Pulmonary artery endothelial cell (primary cell): ENCODE measurements around the gene TEX35. TPM values are rescaled to one million over a fixed set of nuclear protein-coding genes. Genes with fewer than 3 reads are reported as not detected.
"Not testable (repeated sequence)": the region's sequence is repeated elsewhere in the genome, so short reads cannot be mapped to it uniquely, and the experiment has no call there.

ENCODE experiments used
- DNase-seq: peaks from one replicate; pipeline ENCODE4 v3.0.0-alpha.2; 2011; ENCODE audit warnings: low read depth, low spot score
- total RNA-seq: library from RNA; depleted of rRNA; stranded (reverse); fragments of >200 nt; gene quantifications from 2 replicates; pipeline ENCODE4 v1.2.3, GENCODE V29; 2014

Gene TEX35
- total RNA-seq, 1 donor from 2014 or later, result not detected

- no peak for DNase-seq
Observed at GRCh38 chr1:178494569-178494971, 18.3 kb upstream of the TEX35 start.

GRCh38 chr1:178495158-178495557 lies 17.8 kb upstream of the TEX35 start:
- no peak for DNase-seq

GRCh38 chr1:178495741-178496409 lies 17.0 kb upstream of the TEX35 start:
- DNase-seq, result no peak

DNA sequence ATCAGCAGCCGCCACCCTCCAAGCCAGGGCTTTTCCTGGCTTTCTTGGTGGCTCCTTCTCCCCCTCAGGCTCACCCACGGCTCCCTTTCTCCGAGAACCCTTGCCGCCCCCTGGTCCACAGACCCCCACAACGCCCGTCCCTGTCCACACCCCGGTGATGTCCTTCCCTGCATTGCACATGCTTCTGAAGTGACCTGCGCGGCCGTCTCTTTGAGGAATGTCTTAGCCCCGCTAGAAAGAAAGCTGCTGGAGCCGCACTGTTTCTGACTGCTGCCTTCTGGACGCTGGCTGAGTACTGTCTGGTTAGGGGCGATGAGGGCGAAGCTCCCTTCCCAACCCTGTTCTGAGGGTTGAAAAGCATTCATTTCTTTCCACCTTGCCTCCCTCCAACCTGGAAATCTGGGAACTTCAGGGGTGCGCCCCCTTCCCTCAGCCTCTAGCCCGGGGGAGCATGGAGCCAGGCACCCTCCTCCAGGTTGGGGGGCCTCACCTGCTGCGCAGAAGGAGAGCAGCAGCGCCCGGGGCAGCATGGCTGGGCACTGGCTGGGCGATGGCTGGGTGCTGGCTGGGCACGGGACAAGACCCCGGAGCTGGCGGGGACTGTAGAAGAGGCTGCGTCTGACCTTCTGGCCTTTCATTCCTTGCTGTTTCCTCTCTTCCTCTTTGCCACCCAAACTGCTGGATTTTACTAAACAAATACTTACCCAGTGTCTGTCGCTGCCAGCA lies 16.3 kb upstream of the TEX35 start, which contains the start of gene CLEC20A:
Gene CLEC20A, minus strand, starts transcription at position 555 of the 726 bp plus-strand sequence. Its CDS starts 25 bp downstream, at position 530.
- DNase-seq, result no peak

DNA sequence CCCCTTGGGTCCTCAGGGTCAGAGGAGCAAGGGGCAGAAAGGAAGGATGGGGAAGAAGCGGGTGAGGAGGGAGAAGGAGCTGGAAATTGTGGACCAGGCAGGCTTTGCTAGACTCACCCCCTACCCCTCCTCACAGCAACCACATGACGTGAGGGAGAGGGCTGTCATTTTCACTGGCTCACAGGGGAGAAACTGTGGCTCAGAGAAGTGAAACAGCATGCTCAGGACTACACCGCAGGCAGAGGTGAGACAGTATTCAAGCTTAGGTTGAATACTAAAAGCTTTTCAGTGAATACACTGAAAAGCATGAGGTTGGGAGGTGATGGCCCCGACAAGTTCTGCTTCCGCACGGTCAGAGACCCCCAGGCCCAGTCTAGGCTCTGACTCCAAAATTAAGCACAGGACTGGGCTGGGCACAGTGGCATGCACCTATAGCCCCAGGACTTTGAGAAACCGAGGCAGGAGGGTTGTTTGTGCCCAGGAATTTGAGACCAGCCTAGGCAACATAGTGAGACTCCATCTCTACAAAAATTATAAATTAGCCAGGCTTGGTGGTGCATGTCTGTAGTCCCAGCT lies 14.9 kb upstream of the TEX35 start:
- DNase-seq, result no peak

- DNase-seq, result no peak
Observed at GRCh38 chr1:178498896-178499675, 13.8 kb upstream of the TEX35 start.

GRCh38 chr1:178500091-178500770 lies 12.7 kb upstream of the TEX35 start:
- DNase-seq, result no peak

- no peak for DNase-seq
Observed at GRCh38 chr1:178500936-178501554, 11.9 kb upstream of the TEX35 start.

- no peak for DNase-seq
Observed at GRCh38 chr1:178501705-178502329, 11.1 kb upstream of the TEX35 start.

DNA sequence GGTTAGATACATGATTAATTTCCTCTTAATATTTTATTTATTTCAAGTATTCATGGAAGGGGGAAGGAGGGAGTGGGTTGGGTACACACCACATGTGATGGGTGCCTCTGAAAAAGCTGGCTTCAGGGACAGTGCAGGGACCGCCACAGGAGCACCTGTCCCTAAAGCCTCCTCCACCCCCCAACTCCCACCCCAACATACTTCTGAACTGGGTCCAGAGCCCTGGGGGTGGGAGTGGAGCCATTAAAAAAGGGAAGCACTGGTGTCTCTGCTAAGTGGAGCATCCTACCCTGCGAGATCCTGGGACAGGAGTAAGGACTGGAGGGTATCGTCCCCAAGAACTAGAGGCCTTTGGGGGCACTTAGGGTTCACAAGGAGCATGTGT lies 10.6 kb upstream of the TEX35 start:
- DNase-seq, result no peak

GRCh38 chr1:178502856-178503255 lies 10.1 kb upstream of the TEX35 start:
- DNase-seq, result no peak

DNA sequence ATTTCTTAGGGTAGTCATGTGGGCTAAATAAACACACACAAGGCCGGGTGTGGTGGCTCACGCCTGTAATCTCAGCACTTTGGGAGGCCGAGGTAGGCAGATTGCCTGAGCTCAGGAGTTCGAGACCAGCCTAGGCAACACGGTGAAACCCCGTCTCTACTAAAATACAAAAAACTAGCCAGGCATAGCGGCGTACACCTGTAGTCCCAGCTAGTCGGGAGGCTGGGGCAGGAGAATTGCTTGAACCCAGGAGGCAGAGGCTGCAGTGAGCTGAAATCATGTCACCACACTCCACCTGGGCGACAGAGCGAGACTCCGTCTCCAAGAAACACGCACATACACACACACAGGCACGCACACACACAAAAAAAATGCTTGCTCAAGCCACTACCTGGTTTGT lies 9.6 kb upstream of the TEX35 start:
- not testable (repeated sequence) for DNase-seq

GRCh38 chr1:178503849-178504248 lies 9.1 kb upstream of the TEX35 start:
- no peak for DNase-seq

GRCh38 chr1:178504286-178504685 lies 8.6 kb upstream of the TEX35 start:
- no peak for DNase-seq

GRCh38 chr1:178506177-178506576 lies 6.7 kb upstream of the TEX35 start:
- DNase-seq, result no peak

GRCh38 chr1:178506669-178507068 lies 6.2 kb upstream of the TEX35 start:
- no peak for DNase-seq

DNA sequence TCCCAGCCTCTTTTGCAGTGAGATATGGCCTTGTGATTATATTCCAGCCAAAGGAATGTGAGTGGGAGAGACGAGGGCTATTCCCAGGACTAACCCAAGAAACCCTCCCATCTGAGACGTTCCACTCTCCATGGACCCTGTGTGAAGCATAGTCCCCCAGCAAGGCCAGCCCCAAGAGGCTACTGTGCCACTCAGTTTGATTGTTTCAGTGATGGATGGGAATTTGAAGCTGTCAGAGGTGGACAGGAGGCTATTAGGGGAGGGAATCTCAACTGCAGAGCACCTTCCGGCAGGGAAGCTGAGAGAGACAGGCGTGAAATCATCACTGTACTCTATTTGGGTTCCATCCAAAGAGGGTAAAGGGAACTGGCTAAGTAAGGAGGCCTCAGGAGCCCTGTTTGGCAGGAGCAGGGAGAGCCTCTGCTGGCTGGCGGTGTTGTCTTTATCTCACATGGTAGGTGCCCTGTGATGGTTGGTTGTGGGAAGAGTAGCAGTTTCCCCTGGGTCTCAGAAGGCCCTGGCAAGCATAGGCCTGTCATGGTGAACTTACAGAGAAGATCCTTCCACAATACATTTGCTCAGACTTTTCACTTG lies 3.4 kb upstream of the TEX35 start:
- DNase-seq, result no peak

DNA sequence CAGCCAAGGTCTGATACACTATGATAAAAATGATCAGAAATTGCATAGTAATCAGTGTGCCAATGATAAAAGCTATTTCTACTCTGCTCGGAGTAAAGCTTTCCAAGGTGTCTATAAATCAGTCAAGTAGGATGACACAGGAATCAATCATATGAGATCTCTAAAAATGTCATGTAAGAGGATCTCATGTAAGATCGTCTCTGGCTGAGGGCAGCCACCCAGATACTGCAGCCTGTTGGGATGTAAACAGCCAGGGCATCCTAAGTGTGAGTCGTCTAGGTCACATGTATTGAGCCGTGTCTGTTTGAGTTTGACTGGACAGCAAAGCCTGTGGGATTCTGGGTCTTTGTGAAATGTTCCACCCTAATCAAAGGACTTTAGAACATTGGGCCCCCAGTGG lies 2.8 kb upstream of the TEX35 start:
- DNase-seq, result no peak

GRCh38 chr1:178513278-178513983 lies 522 bp downstream of the TEX35 start:
- DNase-seq, result no peak
